Coronary artery (tissue), 2 donors: Measurements from ENCODE around the gene RNGTT.
"Not testable (repeated sequence)": the region's sequence is repeated elsewhere in the genome, so short reads cannot be mapped to it uniquely, and the experiment has no call there.

Source experiments
- DNase-seq: peaks from one replicate; pipeline ENCODE4 v3.0.0-alpha.2; 2017; ENCODE audit warnings: low spot score
- H3K27ac ChIP-seq, 2 donors: fragments of 200-600 bp; sonication (generic); one replicate each; pipeline ENCODE4 v1.5.1; 2016 to 2019
- H3K4me3 ChIP-seq: fragments of 200-600 bp; sonication (generic); 2 replicates; pipeline ENCODE4 v1.5.1; 2016; ENCODE audit warnings: mild to moderate bottlenecking, moderate library complexity
- TF ChIP-seq, protein P1 (sequence below): fragments of 200-600 bp; sonication (generic); IDR thresholded peaks from one replicate; pipeline ENCODE4 v1.5.1; 2019; ENCODE audit warnings: antibody characterized with exemption

Gene RNGTT

DNA sequence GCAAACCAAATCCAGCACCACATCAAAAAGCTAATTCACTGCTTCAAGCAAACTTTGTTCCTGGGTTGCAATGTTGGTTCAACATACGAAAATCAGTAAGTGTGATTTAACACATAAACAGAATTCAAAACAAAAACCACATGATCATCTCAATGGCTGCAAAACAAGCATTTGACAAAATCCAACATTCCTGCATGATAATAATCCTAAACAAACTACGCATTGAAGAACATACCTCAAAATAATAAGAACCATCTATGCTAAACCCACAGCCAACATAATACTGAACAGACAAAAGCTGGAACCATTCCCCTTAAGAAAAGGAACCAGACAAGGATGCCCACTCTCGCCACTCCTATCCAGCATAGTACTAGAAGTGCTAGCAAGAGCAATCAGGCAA, 49.9 kb downstream of the RNGTT start:
- H3K4me3 ChIP-seq, result no peak overlapping the region
- TF ChIP-seq, protein P1, sequence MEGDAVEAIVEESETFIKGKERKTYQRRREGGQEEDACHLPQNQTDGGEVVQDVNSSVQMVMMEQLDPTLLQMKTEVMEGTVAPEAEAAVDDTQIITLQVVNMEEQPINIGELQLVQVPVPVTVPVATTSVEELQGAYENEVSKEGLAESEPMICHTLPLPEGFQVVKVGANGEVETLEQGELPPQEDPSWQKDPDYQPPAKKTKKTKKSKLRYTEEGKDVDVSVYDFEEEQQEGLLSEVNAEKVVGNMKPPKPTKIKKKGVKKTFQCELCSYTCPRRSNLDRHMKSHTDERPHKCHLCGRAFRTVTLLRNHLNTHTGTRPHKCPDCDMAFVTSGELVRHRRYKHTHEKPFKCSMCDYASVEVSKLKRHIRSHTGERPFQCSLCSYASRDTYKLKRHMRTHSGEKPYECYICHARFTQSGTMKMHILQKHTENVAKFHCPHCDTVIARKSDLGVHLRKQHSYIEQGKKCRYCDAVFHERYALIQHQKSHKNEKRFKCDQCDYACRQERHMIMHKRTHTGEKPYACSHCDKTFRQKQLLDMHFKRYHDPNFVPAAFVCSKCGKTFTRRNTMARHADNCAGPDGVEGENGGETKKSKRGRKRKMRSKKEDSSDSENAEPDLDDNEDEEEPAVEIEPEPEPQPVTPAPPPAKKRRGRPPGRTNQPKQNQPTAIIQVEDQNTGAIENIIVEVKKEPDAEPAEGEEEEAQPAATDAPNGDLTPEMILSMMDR, result no peak
- DNase-seq, result no peak
- H3K27ac ChIP-seq, result no peak overlapping the region

DNA sequence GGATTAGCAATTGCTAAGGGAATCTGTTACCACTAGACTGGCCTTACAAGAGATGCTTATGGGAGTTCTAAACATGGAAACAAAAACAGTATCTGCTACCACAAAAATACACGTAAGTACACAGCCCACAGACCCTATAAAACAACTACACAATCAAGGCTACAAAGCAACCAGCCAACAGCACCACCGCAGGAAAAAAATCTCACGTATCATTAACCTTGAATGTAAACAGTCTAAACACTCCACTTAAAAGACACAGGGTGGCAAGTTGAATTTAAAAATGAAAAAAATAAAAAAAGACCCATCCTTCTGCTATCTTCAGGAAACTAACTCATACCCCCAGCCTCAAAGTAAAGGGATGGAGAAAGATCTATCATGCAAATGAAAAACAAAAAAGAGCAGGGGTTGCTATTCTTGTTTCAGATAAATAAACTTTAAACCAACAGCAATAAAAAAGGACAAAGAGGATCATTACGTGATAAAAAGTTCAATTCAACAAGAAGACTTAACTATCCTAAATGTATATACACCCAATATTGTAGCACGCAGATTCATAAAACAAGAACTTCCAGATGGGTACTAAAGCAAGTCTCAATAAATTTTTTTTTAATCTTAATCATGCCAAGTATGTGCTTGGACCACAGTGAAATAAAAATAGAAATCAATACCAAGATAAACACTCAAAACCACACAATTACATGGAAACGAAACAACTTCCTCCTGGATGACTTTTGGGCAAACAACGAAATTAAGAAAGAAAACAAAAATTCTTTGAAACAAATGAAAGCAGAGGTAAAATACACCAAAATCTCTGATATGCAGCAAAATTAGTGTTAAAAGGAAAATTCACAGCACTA, 52.3 kb downstream of the RNGTT start:
- DNase-seq, result no peak
- TF ChIP-seq, protein P1, result no peak
- H3K27ac ChIP-seq, result no peak overlapping the region
- no peak overlapping the region for H3K4me3 ChIP-seq

DNA sequence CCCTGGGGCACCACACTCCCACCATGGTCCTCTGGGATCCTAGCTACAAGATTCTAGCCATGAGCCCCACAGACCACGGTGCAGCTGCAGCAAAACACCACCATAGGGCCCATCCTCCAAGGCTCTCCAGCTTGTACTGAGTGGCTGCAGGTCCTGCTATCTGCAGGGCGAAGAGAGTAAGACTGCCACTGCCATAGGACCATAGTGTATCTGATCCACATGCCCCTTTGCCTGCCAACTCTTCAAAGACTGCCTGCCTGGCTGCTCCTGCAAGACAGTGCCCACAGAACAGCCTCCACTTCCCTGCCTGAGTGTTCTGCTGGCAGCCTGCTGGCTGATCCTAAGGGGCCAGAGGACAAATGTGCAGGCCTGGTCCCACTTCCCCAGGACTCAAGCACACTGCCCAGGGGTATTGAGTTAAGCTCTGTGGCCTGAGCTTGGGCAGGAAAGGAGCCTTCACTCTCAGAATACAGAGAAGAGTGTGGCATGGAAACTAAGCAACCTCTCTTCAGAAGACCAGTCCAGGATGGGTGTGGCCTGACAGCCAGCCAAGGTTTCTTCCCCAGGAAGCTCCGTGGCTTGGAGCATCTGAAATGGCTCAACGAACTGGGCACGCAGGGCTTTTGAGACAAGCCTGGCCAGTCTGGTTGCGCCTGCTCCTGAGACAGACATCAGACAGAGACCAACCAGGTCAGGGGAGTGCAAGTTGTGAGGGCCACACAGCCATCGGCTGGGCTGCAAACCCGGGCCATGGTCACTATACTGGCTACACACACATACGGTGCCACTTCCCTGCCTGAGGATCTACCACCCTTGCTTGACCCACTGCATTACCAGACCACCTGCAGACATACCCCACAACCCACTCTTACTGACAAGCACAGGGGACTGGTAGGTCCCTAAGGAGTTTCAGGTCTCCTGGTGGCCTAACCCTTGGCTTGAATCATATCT, 54.5 kb downstream of the RNGTT start:
- H3K27ac ChIP-seq, result no peak overlapping the region
- H3K4me3 ChIP-seq, result no peak overlapping the region
- DNase-seq, result no peak
- TF ChIP-seq, protein P1, result no peak

DNA sequence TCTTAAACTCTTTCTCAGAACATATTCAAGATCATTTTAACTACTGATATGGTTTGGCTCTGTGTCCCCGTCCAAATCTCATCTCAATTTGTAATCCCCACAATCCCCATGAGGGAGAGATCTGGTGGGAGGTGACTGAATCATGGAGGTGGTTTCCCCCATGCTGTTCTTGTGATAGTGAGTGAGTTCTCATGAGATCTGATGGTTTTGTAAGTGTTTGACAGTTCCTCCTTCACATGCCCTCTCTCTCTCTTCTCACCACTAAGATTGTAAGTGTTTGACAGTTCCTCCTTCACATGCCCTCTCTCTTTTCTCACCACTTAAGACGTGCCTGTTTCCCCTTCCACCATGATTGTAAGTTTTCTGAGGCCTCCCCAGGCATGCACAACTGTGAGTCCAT, 56.3 kb downstream of the RNGTT start:
- DNase-seq, H3K27ac ChIP-seq: not testable (repeated sequence)

DNA sequence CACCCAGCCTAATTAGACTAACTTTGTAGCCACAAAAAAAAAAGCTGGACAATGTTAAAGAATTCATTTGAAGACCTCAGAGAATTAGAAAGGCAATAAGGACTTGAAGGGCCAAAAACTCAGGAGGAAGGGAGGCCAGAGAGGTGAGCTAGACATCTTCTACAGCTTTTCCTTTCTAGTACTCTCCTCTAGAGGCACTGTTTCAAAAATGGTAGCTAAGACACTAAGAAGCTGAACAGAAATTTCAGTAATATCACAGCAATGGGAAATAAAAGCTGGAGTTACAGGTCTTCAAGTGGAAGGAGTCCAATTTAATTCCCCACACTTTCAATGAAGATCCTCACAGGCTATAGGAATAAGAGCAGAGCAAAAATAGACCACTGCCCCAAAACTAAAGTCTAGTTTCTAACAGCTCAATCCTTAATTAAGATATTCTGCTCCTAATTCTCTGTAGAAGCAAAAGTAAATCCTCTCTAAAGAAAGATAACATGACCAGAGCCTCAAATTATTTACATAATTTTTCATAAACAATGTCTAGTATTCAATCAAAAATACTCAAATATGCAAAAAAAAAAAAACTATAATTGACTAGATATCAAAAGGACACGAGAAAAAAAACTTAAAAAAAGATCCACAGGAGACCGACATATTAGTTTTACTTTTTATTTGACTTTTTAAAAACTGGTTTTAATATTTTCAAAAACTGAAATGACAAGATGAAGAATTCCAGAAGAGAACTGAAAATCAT, 63.7 kb downstream of the RNGTT start:
- Histone ChIP-seq H3K4me3 (no peak overlapping the region), H3K27ac (no peak overlapping the region)
- TF ChIP-seq, protein P1, result no peak
- DNase-seq, result no peak

More for the DNA sequence above, 56.3 kb downstream of the RNGTT start:
- H3K4me3 ChIP-seq, result not testable (repeated sequence)

DNA sequence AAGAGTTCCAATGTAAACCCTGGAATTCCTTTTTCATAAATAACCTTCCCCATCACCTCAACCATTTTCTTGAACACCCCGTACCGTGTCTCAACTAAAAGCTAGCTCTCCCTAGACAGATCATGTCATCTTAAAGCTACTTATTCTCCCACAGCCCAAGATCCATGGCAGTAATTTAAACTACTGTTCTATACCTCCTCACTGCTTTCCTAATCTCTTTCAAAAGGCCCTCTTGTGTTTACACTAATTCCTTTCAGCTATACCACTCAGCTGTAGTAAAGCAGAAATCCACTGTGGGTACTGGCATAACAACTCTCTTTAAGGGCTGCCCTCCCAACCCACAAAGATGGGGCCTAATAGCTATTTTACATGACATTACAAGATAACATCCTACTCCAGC, 67.5 kb downstream of the RNGTT start:
- DNase-seq, result no peak
- Histone ChIP-seq H3K4me3 (no peak overlapping the region), H3K27ac (no peak overlapping the region)
- TF ChIP-seq, protein P1, result no peak
